ENCODE results near the gene RNASE9.

- TF ChIP-seq CTCF (tag by site-specific recombination; IDR thresholded peaks at IDR 0.05) (no peak), ZNF660 (tag by site-specific recombination; IDR thresholded peaks at IDR 0.05) (no peak), ZNF24 (tag by site-specific recombination; IDR thresholded peaks at IDR 0.05) (no peak)
These were observed 3.7 kb upstream of the RNASE9 start for GRCh38 chr14:20564501-20564997.

All from HEK293 (cell line).